ENCODE data around the gene MED12L. TPM values are rescaled to one million over a fixed set of nuclear protein-coding genes. Genes with fewer than 3 reads are reported as not detected.

The MED12L gene
- total RNA-seq, 4 donors from 2014 or later, result 1.6 to 23.7 (median 4.0) TPM

GRCh38 chr3:151210676-151211381 is 125.4 kb downstream of the MED12L start:
- TF ChIP-seq CTCF (IDR thresholded peaks at IDR 0.05), result no peak
- no peak for TF ChIP-seq POLR2A (IDR thresholded peaks at IDR 0.05)
- WGBS, 2 donors, result 61 to 66% methylated on average over 4 of the region's 4 CpGs
- intact Hi-C loops (cut with DNase I), result no loop called here
- no peak overlapping the region for H3K4me3 ChIP-seq (replicated peaks in 1 of 3)
- H3K27ac ChIP-seq, result no peak overlapping the region
- H3K4me1 ChIP-seq, result no peaks in the 10 kb centered on the region
- no peaks in the 10 kb centered on the region for H3K36me3 ChIP-seq
- H3K27me3 ChIP-seq, result no peaks in the 10 kb centered on the region
- no peaks in the 10 kb centered on the region for H3K9me3 ChIP-seq
- DNase-seq, result no peak

GRCh38 chr3:151213151-151213550 is 127.7 kb downstream of the MED12L start:
- WGBS, 2 donors, result 91% methylated on average over 4 of the region's 4 CpGs
- Histone ChIP-seq H3K9me3 (no peaks in the 10 kb centered on the region), H3K27ac (no peak overlapping the region), H3K36me3 (no peaks in the 10 kb centered on the region), H3K4me1 (no peaks in the 10 kb centered on the region), H3K27me3 (no peaks in the 10 kb centered on the region), H3K4me3 (replicated peaks in 1 of 3) (no peak overlapping the region)
- DNase-seq, result no peak
- TF ChIP-seq POLR2A (IDR thresholded peaks at IDR 0.05) (no peak), CTCF (IDR thresholded peaks at IDR 0.05) (no peak)
- intact Hi-C loops (cut with DNase I), result no loop called here

- Histone ChIP-seq H3K27ac (no peak overlapping the region), H3K4me1 (no peaks in the 10 kb centered on the region), H3K9me3 (no peaks in the 10 kb centered on the region), H3K36me3 (no peaks in the 10 kb centered on the region), H3K4me3 (replicated peaks in 1 of 3) (no peak overlapping the region), H3K27me3 (no peaks in the 10 kb centered on the region)
- WGBS, 2 donors, result 92 to 96% methylated on average over 5 of the region's 5 CpGs
- no peak for DNase-seq
- TF ChIP-seq CTCF (IDR thresholded peaks at IDR 0.05), result no peak
- TF ChIP-seq POLR2A (IDR thresholded peaks at IDR 0.05), result no peak
- intact Hi-C loops (cut with DNase I), result no loop called here
Measured at GRCh38 chr3:151213881-151214280, 128.4 kb downstream of the MED12L start.

GRCh38 chr3:151214459-151214858 is 129.0 kb downstream of the MED12L start:
- TF ChIP-seq POLR2A (IDR thresholded peaks at IDR 0.05) (no peak), CTCF (IDR thresholded peaks at IDR 0.05) (no peak)
- WGBS, 2 donors, result 61 to 78% methylated on average over 1 of the region's 1 CpG
- Histone ChIP-seq H3K4me1 (no peaks in the 10 kb centered on the region), H3K36me3 (no peaks in the 10 kb centered on the region), H3K27ac (no peak overlapping the region), H3K9me3 (no peaks in the 10 kb centered on the region), H3K27me3 (no peaks in the 10 kb centered on the region), H3K4me3 (replicated peaks in 1 of 3) (no peak overlapping the region)
- intact Hi-C loops (cut with DNase I), result no loop called here
- no peak for DNase-seq

GRCh38 chr3:151216641-151217607 is 131.5 kb downstream of the MED12L start:
- H3K4me1 ChIP-seq, result no peaks in the 10 kb centered on the region
- TF ChIP-seq POLR2A (IDR thresholded peaks at IDR 0.05) (no peak), CTCF (IDR thresholded peaks at IDR 0.05) (no peak)

More at GRCh38 chr3:151216641-151217607, 131.5 kb downstream of the MED12L start:
- Histone ChIP-seq H3K36me3 (no peaks in the 10 kb centered on the region), H3K9me3 (no peaks in the 10 kb centered on the region), H3K27me3 (no peaks in the 10 kb centered on the region), H3K4me3 (replicated peaks in 1 of 3) (no peak overlapping the region), H3K27ac (no peak overlapping the region)
- intact Hi-C loops (cut with DNase I), result no loop called here
- 86 to 91% methylated on average over 3 of the region's 3 CpGs for WGBS, 2 donors
- DNase-seq, result no peak

All from thyroid gland (tissue), 4 donors.